Small intestine (tissue), 7 donors: ENCODE data around the gene LPO. TPM values are rescaled to one million over a fixed set of nuclear protein-coding genes. Genes with fewer than 3 reads are reported as not detected.

Source experiments
- DNase-seq, 2 donors: peaks; one replicate each; pipeline versions ENCODE4 v3.0.0 to v3.0.0-alpha.2; 2013
- FAIRE-seq: peaks from 2 replicates; lab custom pipeline; 2012; peaks lifted over from hg19 to GRCh38; lab: Jason Lieb, UNC
- H3K27ac ChIP-seq, 3 donors: one replicate each; pipeline ENCODE4 v1.5.1; 2013; ENCODE audit warnings: low read length in 2 of 3, mild to moderate bottlenecking in 2 of 3, control low read depth in 1 of 3, inconsistent platforms in 1 of 3, low read depth in 1 of 3, moderate library complexity in 1 of 3
- H3K27me3 ChIP-seq, 3 donors: one replicate each; pipeline ENCODE4 v1.6.1; 2013; ENCODE audit warnings: low read length in 3 of 3, inconsistent platforms in 1 of 3; ENCODE audit not compliant: control insufficient read depth in 3 of 3, insufficient read depth in 3 of 3
- H3K36me3 ChIP-seq, 3 donors: one replicate each; pipeline ENCODE4 v1.6.1; 2013; ENCODE audit warnings: low read length in 3 of 3, inconsistent platforms in 1 of 3, low read depth in 1 of 3, mild to moderate bottlenecking in 1 of 3, moderate library complexity in 1 of 3; ENCODE audit not compliant: control insufficient read depth in 3 of 3, insufficient read depth in 2 of 3
- H3K4me1 ChIP-seq, 3 donors: one replicate each; pipeline ENCODE4 v1.6.1; 2013; ENCODE audit warnings: low read length in 2 of 3, inconsistent platforms in 1 of 3, low read depth in 1 of 3, mild to moderate bottlenecking in 1 of 3, moderate library complexity in 1 of 3; ENCODE audit not compliant: control insufficient read depth in 3 of 3, insufficient read depth in 2 of 3
- H3K4me3 ChIP-seq, 3 donors: one replicate each; pipeline ENCODE4 v1.5.1; 2013; ENCODE audit warnings: low read length in 3 of 3, control low read depth in 1 of 3, inconsistent platforms in 1 of 3, low read depth in 1 of 3, mild to moderate bottlenecking in 1 of 3, moderate library complexity in 1 of 3
- H3K9me3 ChIP-seq, 2 donors: one replicate each; pipeline ENCODE4 v1.6.1; 2013; ENCODE audit warnings: low read depth in 1 of 2, low read length in 1 of 2; ENCODE audit not compliant: control insufficient read depth in 2 of 2, insufficient read depth in 1 of 2
- WGBS, 3 donors: extraction: QIAGEN DNeasy Blood & Tissue Kit; methylation state at CpG; one replicate each; pipeline ENCODE4 v1.1.7; 2013; 5-methylcytosine and 5-hydroxymethylcytosine counted together
- polyA plus RNA-seq, 4 donors: library from polyadenylated mRNA; stranded (reverse) in 3 of 4; unstranded in 1 of 4; fragments of 200-250 nt in 3 of 4; fragments of 120-200 nt in 1 of 4; gene quantifications; one replicate each; pipeline versions ENCODE4 v1.2.1 to v1.2.3, GENCODE V29; 2013
- donor health status: healthy with polysubstance abuse.
- donor health status: control.
- donor health status: control.
- donor health status: Bipolar disorder and iron deficiency.
- donor health status: healthy.

Gene LPO
- polyA plus RNA-seq, 4 donors: 0.44 to 0.55 TPM; not detected in 2

- H3K4me1 ChIP-seq: peaks cover 2 to 40% (median 4%) of the 10 kb centered on the region in 3 donors
- peaks cover 0 to 21% (median 0%) of the 10 kb centered on the region in 3 donors for H3K27me3 ChIP-seq
- no peaks in the 10 kb centered on the region for H3K9me3 ChIP-seq
- H3K27ac ChIP-seq: peak overlapping the region in 1 of 3 donors; percentile 67
- 75 to 86% (median 85%) methylated on average over 6 of the region's 6 CpGs for WGBS, 3 donors
- no peak for DNase-seq
- no peaks in the 10 kb centered on the region for H3K36me3 ChIP-seq
- no peak overlapping the region for H3K4me3 ChIP-seq
- FAIRE-seq: no peak
These were observed 6.6 kb downstream of the LPO start for GRCh38 chr17:58244963-58245362.

- Histone ChIP-seq H3K4me3 (no peak overlapping the region), H3K27ac (peak overlapping the region in 2 of 3 donors; percentile 67 to 68), H3K9me3 (no peaks in the 10 kb centered on the region), H3K4me1 (peaks cover 2 to 40% (median 4%) of the 10 kb centered on the region in 3 donors), H3K36me3 (no peaks in the 10 kb centered on the region), H3K27me3 (peaks cover 0 to 21% (median 0%) of the 10 kb centered on the region in 3 donors)
- FAIRE-seq (no peak), DNase-seq (peak; percentile 84 to 88)
- 32 to 54% (median 46%) methylated on average over 10 of the region's 10 CpGs for WGBS, 3 donors
These were observed 7.2 kb downstream of the LPO start for GRCh38 chr17:58245428-58246103.

GRCh38 chr17:58246104-58246740 lies 7.8 kb downstream of the LPO start:
- WGBS, 3 donors: 68 to 79% (median 79%) methylated on average over 13 of the region's 13 CpGs
- Histone ChIP-seq H3K4me1 (peaks cover 2 to 40% (median 4%) of the 10 kb centered on the region in 3 donors), H3K27me3 (peaks cover 0 to 26% (median 0%) of the 10 kb centered on the region in 3 donors), H3K36me3 (no peaks in the 10 kb centered on the region), H3K4me3 (no peak overlapping the region), H3K9me3 (no peaks in the 10 kb centered on the region), H3K27ac (peak overlapping the region in 2 of 3 donors; percentile 45 to 57)
- no peak for FAIRE-seq
- no peak for DNase-seq

- H3K4me1 ChIP-seq: peaks cover 2 to 40% (median 4%) of the 10 kb centered on the region in 3 donors
- no peaks in the 10 kb centered on the region for H3K9me3 ChIP-seq
- H3K27ac ChIP-seq: peak overlapping the region in 2 of 3 donors; percentile 45 to 57
- H3K4me3 ChIP-seq: no peak overlapping the region
- no peak for FAIRE-seq
- 11 to 74% (median 53%) methylated on average over 1 of the region's 1 CpG for WGBS, 3 donors
- DNase-seq: peak; percentile 35 to 69
- peaks cover 0 to 26% (median 0%) of the 10 kb centered on the region in 3 donors for H3K27me3 ChIP-seq
- no peaks in the 10 kb centered on the region for H3K36me3 ChIP-seq
These were observed 8.4 kb downstream of the LPO start for GRCh38 chr17:58246781-58247180.

- FAIRE-seq: no peak
- Histone ChIP-seq H3K36me3 (no peaks in the 10 kb centered on the region), H3K4me1 (peaks cover 2 to 40% (median 4%) of the 10 kb centered on the region in 3 donors), H3K27me3 (peaks cover 0 to 30% (median 8%) of the 10 kb centered on the region in 3 donors), H3K9me3 (no peaks in the 10 kb centered on the region), H3K27ac (no peak overlapping the region), H3K4me3 (no peak overlapping the region)
- 75 to 86% (median 77%) methylated on average over 10 of the region's 10 CpGs for WGBS, 3 donors
- no peak for DNase-seq
These were observed 9.4 kb downstream of the LPO start for GRCh38 chr17:58247511-58248363.

GRCh38 chr17:58248955-58249269 lies 10.5 kb downstream of the LPO start:
- H3K9me3 ChIP-seq: no peaks in the 10 kb centered on the region
- peak in 1 of 2 donors; percentile 26 for DNase-seq
- H3K27ac ChIP-seq: no peak overlapping the region
- FAIRE-seq: no peak
- H3K4me3 ChIP-seq: peak overlapping the region in 1 of 3 donors; percentile 47
- no peaks in the 10 kb centered on the region for H3K36me3 ChIP-seq
- 33 to 59% (median 44%) methylated on average over 10 of the region's 10 CpGs for WGBS, 3 donors
- peaks cover 0 to 30% (median 8%) of the 10 kb centered on the region in 3 donors for H3K27me3 ChIP-seq
- peaks cover 2 to 40% (median 4%) of the 10 kb centered on the region in 3 donors for H3K4me1 ChIP-seq

GRCh38 chr17:58249270-58250133 lies 11.1 kb downstream of the LPO start:
- Histone ChIP-seq H3K4me1 (peaks cover 2 to 35% (median 4%) of the 10 kb centered on the region in 3 donors), H3K9me3 (no peaks in the 10 kb centered on the region), H3K27ac (no peak overlapping the region), H3K36me3 (no peaks in the 10 kb centered on the region), H3K4me3 (peak overlapping the region in 2 of 3 donors; percentile 30 to 47), H3K27me3 (peaks cover 0 to 34% (median 8%) of the 10 kb centered on the region in 3 donors)
- 6 to 8% (median 8%) methylated on average over 44 to 57 of the region's 57 CpGs for WGBS, 3 donors
- FAIRE-seq (no peak), DNase-seq (peak; percentile 55 to 84)
